Transverse colon (tissue), 4 donors: ENCODE data around the gene ATG4B. TPM values are rescaled to one million over a fixed set of nuclear protein-coding genes. Genes with fewer than 3 reads are reported as not detected.
A peak's percentile ranks its signal among the peaks of the same experiment; 100 is the strongest.

Source experiments
- DNase-seq: peaks from one replicate; pipeline ENCODE4 v3.0.0-alpha.2; 2019
- H3K27ac ChIP-seq, 4 donors: fragments of 200-600 bp; sonication (generic); 2 replicates each; pipeline ENCODE4 v1.5.1; 2016 to 2018; ENCODE audit warnings: inconsistent platforms in 4 of 4
- H3K27me3 ChIP-seq: fragments of 200-600 bp; sonication (generic); 2 replicates; pipeline ENCODE4 v1.5.1; 2017; ENCODE audit warnings: inconsistent platforms
- H3K36me3 ChIP-seq, 4 donors: fragments of 200-600 bp; sonication (generic); 2 replicates each; pipeline ENCODE4 v1.5.1; 2017 to 2019; ENCODE audit warnings: inconsistent platforms in 4 of 4
- H3K4me1 ChIP-seq, 4 donors: fragments of 200-600 bp; sonication (generic); 2 replicates each; pipeline ENCODE4 v1.5.1; 2017 to 2020; ENCODE audit warnings: inconsistent platforms in 4 of 4
- H3K4me3 ChIP-seq, 4 donors: fragments of 200-600 bp; sonication (generic); 1 replicate in 1 of 4; 2 replicates in 3 of 4; pipeline versions ENCODE4 v1.5.1 to v1.6.1; 2017 to 2019; ENCODE audit warnings: inconsistent platforms in 4 of 4
- H3K9me3 ChIP-seq, 2 donors: fragments of 200-600 bp; sonication (generic); 2 replicates each; pipeline ENCODE4 v1.5.1; 2017 to 2019; ENCODE audit warnings: inconsistent platforms in 2 of 2
- CTCF ChIP-seq, 5 experiments: fragments of 200-600 bp in 3 of 5; fragments of 450-650 bp in 2 of 5; sonication (generic) in 3 of 5; IDR thresholded peaks; 1 replicate in 2 of 5; 2 replicates in 3 of 5; pipeline ENCODE4 v1.5.1; 2016 to 2017; ENCODE audit warnings: antibody characterized with exemption in 5 of 5, inconsistent platforms in 3 of 5, mild to moderate bottlenecking in 2 of 5, moderate library complexity in 1 of 5
- EP300 ChIP-seq: sonication (generic); formaldehyde crosslinking; IDR thresholded peaks from one replicate; pipeline ENCODE4 v1.6.1; 2017; ENCODE audit warnings: antibody characterized with exemption, low read depth
- POLR2A ChIP-seq: fragments of 450-650 bp; IDR thresholded peaks from one replicate; pipeline ENCODE4 v1.6.1; 2016; ENCODE audit warnings: antibody characterized with exemption, mild to moderate bottlenecking, moderate library complexity
- POLR2AphosphoS5 ChIP-seq, 3 donors: sonication (generic); formaldehyde crosslinking; IDR thresholded peaks; one replicate each; pipeline ENCODE4 v1.6.1; 2016; ENCODE audit warnings: antibody characterized with exemption in 3 of 3
- WGBS, 2 donors: methylation state at CpG; one replicate each; pipeline ENCODE4 v1.1.5; 2018; ENCODE audit warnings: low coverage in 1 of 2; 5-methylcytosine and 5-hydroxymethylcytosine counted together
- in situ Hi-C, 4 donors: fragments of 200-750 bp; cut with MboI; loops; one replicate each; pipeline versions ENCODE4 v1.15.0 to v1.15.1; 2017; ENCODE audit warnings: low sequenced_read_pairs in 3 of 4, low pct_ligation_motif_present in 1 of 4, low pct_unique_long_range_greater_than_20kb in 1 of 4
- intact Hi-C: fragments of 100-400 bp; cut with DNase I; formaldehyde crosslinking; loops from one replicate; pipeline ENCODE4 v1.15.1; 2023; ENCODE audit warnings: low total_unique reads
- total RNA-seq, 4 donors: library from RNA; depleted of rRNA; stranded (reverse); fragments of >200 nt; gene quantifications; one replicate each; pipeline ENCODE4 v1.1.0, GENCODE V29; 2016

ATG4B gene
- total RNA-seq, 4 donors from 2014 or later, result 62.9 to 400 (median 137) TPM

GRCh38 chr2:241656190-241656741 lies 18.8 kb downstream of the ATG4B start:
- DNase-seq, result no peak
- no peaks in the 10 kb centered on the region for H3K4me1 ChIP-seq
- no peak for TF ChIP-seq POLR2A
- H3K36me3 ChIP-seq, result peaks cover 0 to 33% (median 8%) of the 10 kb centered on the region in 4 donors
- WGBS, 2 donors, result 94% methylated on average over 8 to 13 of the region's 13 CpGs
- H3K27me3 ChIP-seq, result no peaks in the 10 kb centered on the region
- intact Hi-C loops, result no loop called here
- H3K4me3 ChIP-seq, result no peak overlapping the region
- no peaks in the 10 kb centered on the region for H3K9me3 ChIP-seq
- no peak overlapping the region for H3K27ac ChIP-seq
- in situ Hi-C loops, result no loop called here

- Histone ChIP-seq H3K36me3 (peaks cover 0 to 24% (median 4%) of the 10 kb centered on the region in 4 donors), H3K27ac (no peak overlapping the region), H3K4me3 (no peak overlapping the region), H3K27me3 (no peaks in the 10 kb centered on the region), H3K4me1 (no peaks in the 10 kb centered on the region), H3K9me3 (no peaks in the 10 kb centered on the region)
- no peak for TF ChIP-seq POLR2A
- no peak for TF ChIP-seq EP300
- no peak for TF ChIP-seq POLR2AphosphoS5 (IDR thresholded peaks at IDR 0.05)
- no peak for TF ChIP-seq CTCF (IDR thresholded peaks at IDR 0.05)
- DNase-seq, result no peak
- intact Hi-C loops, result no loop called here
- 88 to 100% methylated on average over 4 to 15 of the region's 15 CpGs for WGBS, 2 donors
- in situ Hi-C loops, result no loop called here
Observed at GRCh38 chr2:241657786-241658254, 20.3 kb downstream of the ATG4B start.

- H3K9me3 ChIP-seq, result no peaks in the 10 kb centered on the region
- TF ChIP-seq POLR2A (no peak), EP300 (no peak), CTCF (IDR thresholded peaks at IDR 0.05) (no peak), POLR2AphosphoS5 (IDR thresholded peaks at IDR 0.05) (no peak)
- peaks cover 0 to 21% (median 3%) of the 10 kb centered on the region in 4 donors for H3K36me3 ChIP-seq
- no peaks in the 10 kb centered on the region for H3K4me1 ChIP-seq
- no peaks in the 10 kb centered on the region for H3K27me3 ChIP-seq
- no peak overlapping the region for H3K4me3 ChIP-seq
- no peak for DNase-seq
- 74 to 77% methylated on average over 3 to 5 of the region's 5 CpGs for WGBS, 2 donors
- intact Hi-C loops, result no loop called here
- in situ Hi-C loops, result no loop called here
- no peak overlapping the region for H3K27ac ChIP-seq
Observed at GRCh38 chr2:241658296-241658695, 20.8 kb downstream of the ATG4B start.

- peak; percentile 48 to 62 (median 57) for TF ChIP-seq CTCF (IDR thresholded peaks at IDR 0.05)
- TF ChIP-seq POLR2AphosphoS5 (IDR thresholded peaks at IDR 0.05), result peak in 1 of 3 donors; percentile 28
- no peak for TF ChIP-seq EP300
- no peak for TF ChIP-seq POLR2A
- Histone ChIP-seq H3K4me1 (no peaks in the 10 kb centered on the region), H3K9me3 (no peaks in the 10 kb centered on the region), H3K27ac (no peak overlapping the region), H3K4me3 (no peak overlapping the region), H3K36me3 (peaks cover 0 to 21% (median 3%) of the 10 kb centered on the region in 4 donors), H3K27me3 (no peaks in the 10 kb centered on the region)
- in situ Hi-C loops, result no loop called here
- WGBS, 2 donors, result 50 to 100% methylated on average over 1 to 26 of the region's 26 CpGs
- intact Hi-C loops, result no loop called here
- peak; percentile 47 for DNase-seq
Observed at GRCh38 chr2:241659150-241659739, 21.8 kb downstream of the ATG4B start.
